Stimulated activated CD4-positive, alpha-beta T cell treated with anti-CD3 and anti-CD28 coated beads, Interleukin-4, amount 100 ng/mL, for 24 hours (primary cell): ENCODE measurements around the gene CCL5.

Experiments used
- DNase-seq: peaks from one replicate; pipeline ENCODE4 v3.0.0-alpha.2; 2020

The CCL5 gene

GRCh38 chr17:35879773-35880654, at the start of gene CCL5:
Gene CCL5 (minus strand): TSS chr17:35880360.
- DNase-seq, result peak; percentile 33

DNA sequence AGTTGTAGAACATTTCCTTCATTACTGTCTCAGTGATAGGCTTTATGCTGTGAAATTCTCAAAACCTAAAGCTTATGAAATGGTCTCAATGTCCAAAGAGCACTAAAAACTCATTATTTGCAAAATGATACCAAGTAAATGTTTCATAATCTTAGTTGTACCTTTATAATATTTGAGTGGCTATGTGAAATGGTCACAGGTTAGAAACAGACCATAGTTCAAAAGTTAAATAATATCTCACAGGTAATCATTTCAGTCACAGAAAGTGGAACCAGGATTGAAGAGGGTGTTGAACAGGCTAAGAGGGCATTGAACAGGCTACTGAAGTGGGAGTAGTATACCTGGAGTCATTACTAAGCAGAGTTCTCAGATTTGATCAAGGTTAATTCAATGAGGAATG, 47.6 kb upstream of the CCL5 start:
- no peak for DNase-seq

DNA sequence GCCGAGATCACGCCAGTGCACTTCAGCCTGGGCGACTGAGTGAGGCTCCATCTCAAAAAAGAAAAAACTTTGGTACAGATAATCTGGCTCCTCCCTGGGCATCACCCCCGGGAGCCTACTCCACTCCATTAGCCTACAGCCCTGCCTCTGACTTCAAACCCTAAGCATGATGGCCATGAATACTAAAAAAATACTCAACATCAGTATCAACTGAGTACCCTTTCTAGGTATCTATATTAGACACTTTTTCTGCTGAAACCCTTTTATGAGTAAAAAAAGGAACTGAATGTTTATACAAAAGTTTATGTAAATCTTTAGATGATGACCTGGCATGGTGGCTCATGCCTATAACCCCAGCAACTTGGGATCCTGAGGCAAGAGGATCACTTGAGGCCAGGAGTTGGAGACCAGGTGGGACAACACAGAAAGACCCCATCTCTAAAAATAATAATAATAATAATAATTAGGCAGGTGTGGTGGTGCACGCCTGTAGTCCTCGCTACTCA, 43.5 kb upstream of the CCL5 start:
- no peak for DNase-seq

DNA sequence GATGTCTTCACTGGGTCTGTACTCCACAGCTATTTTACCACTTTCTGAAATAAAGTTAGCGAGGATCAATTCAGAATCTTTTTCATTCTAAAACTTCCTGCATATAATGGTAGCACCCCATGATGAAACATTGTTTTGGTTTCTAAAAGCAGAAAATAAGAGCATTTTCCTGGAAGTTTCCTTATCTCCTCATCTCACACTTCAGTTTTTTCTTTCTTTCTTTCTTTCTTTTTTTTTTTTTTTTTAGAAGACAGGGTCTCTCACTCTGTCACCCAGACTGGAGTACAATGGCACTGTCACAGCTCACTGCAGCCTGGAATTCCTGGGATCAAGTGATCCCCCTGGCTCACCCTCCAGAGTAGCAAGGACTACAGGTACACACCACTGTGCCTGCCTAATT, 40.1 kb upstream of the CCL5 start:
- DNase-seq, result no peak

GRCh38 chr17:35918665-35919064, 38.5 kb upstream of the CCL5 start:
- DNase-seq, result no peak

GRCh38 chr17:35917519-35918213, 37.5 kb upstream of the CCL5 start:
- no peak for DNase-seq

- no peak for DNase-seq
Observed at GRCh38 chr17:35915153-35915964, 35.2 kb upstream of the CCL5 start.

DNA sequence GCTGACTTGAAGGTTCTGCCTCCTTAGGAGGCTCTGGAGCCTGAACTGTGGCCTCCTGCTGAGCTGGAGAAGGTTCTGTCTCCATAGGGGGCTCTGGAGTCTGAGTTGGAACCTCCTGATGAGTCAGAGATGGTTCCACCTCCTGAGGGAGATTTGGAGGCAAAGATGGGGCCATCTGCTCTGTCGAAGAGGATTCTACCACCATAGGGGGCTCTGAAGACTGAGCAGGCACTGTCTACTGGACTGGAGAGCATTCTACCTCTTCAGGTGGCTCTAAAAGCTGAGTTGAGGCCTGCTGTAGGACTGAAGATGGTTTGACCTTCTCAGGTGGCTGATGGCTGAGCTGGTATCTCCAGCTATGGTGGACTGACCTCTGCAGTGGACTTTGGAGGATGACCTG, 34.2 kb upstream of the CCL5 start:
- no peak for DNase-seq

GRCh38 chr17:35913609-35914008, 33.4 kb upstream of the CCL5 start:
- no peak for DNase-seq

DNA sequence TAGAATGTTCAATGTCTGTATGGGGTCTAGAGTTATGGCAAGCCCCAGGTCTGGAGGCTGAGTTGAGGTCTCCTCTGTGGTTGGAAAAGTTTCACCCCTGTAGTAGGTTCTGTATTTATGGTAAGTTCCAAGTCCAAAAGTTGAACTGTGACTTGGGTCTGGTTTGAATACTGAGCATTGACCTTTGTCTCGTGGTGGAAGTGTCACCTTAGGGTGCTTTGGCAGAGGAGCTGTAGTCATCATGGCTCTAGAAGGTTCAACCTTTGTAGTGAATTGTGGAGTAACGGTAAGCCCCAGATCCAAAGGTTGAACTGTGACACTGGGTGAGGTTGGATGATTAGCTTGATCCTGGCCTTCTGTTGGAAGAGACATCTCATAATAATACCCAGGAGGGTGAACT, 32.8 kb upstream of the CCL5 start:
- no peak for DNase-seq

DNA sequence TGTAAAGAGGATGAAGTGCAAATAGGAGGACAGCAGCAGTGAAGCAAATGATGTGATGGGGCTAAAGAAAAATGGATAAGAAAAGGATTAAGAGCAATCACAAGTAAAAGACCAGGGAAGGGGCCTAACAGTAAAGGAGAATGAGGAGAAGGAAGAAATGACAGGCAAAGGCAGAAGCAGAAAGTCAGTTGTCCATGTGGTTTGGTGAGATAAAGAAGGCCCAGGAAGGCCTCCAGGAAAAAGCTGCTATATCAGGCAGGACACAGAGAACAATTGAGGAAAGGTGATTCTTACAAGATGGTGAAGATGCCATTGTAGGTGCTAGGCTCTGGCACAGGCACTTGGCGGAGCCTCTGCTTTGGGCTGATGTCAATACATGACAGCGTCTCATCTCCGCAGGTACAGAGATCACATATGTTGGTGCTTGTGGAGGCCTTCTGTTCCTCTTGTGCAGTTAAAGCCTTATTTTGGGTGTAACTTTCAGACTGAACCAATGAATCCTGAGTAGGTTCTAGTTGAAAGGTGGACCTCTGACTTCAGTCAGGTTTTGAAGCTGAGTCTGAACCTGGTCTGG, 32.3 kb upstream of the CCL5 start:
- no peak for DNase-seq

- no peak for DNase-seq
Observed at GRCh38 chr17:35909408-35909807, 29.2 kb upstream of the CCL5 start.

- DNase-seq, result no peak
Observed at GRCh38 chr17:35907691-35908090, 27.5 kb upstream of the CCL5 start.

- DNase-seq, result no peak
Observed at GRCh38 chr17:35906926-35907637, 26.9 kb upstream of the CCL5 start.

- DNase-seq, result no peak
Observed at GRCh38 chr17:35906191-35906925, 26.2 kb upstream of the CCL5 start.

DNA sequence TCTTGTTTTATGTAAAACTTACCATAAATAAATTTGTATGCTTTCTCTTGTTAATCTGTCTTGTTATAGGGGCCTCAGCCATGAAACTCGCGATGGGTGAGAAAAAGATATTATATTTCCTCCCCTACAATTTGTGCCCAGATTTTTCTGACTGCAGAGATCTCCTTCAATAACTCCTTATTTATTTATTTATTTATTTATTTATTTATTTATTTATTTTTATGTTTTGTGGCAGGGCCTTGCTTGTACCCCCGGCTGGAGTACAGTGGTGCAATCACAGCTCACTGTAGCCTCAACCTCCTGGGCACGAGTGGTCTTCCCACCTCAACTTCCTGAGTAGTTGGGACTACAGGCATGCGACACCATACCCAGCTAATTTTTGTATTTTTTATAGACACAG, 23.3 kb upstream of the CCL5 start:
- no peak for DNase-seq

- DNase-seq, result no peak
Observed at GRCh38 chr17:35901631-35902175, 21.5 kb upstream of the CCL5 start.

DNA sequence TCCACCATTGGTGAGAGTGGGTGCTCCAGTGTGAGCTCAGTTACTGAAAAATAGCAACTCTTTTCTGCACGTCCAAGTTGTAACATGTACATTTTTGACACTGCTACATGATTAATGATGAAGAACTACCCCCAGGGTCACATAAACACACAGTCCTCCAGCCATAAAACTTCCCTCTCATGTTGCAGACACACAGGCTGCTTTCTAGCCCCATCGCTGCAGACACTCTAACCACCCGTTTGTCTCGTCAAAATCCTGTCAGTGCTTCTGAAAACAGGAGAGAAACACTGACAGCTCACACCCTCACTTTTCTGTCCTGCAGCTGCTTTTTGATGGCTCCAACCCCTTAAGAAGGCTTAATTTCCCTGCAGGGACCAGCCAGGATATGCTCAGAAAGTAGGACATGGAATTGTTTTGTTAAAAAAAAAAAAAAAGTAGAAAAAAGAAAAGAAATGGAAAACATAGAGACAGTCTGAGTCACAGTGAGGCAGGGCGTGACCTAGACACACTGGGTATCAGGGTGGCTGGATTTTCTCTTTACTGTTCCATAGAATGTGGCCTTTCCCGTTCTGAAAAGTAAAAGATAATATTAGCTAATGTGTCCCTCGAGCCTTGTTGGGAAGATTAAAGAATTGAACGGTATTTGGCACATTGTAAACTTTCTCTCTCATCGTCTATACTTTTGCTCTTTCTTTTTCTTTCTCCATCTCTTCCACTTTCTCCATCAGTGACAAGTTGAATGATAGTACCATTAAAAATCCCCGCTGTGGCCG, 20.7 kb upstream of the CCL5 start:
- no peak for DNase-seq

DNA sequence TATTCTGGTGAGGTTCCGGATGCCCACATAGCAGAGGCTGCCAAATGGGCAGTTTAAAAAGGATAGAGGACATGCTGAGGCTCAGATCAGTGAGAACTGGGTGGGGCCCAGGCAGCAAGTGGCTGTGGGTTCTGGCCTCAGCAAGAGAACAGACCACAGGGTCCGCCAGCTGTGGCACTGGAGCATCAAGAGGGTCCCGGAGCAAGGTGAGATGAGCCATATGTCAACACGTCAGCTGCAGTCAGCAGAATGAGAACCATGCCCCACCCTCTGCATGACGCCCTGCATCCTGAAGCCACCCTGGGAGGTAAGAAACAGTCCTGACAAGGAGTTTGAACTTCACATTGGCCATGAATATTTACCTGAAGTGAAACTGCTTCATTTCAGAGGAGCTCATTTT, 20.1 kb upstream of the CCL5 start:
- no peak for DNase-seq
